Psoas muscle (tissue), 8 donors: ENCODE data around the gene ELF2. TPM values are rescaled to one million over a fixed set of nuclear protein-coding genes. Genes with fewer than 3 reads are reported as not detected.

Source experiments
- ATAC-seq, 4 donors: fragments of 200-7000 bp; cut with Tn5 transposase; one replicate each; pipeline ENCODE4 v1.9.1; 2020; ENCODE audit warnings: moderate library complexity in 3 of 4, mild to moderate bottlenecking in 2 of 4
- DNase-seq, 2 donors: peaks; one replicate each; pipeline ENCODE4 v3.0.0-alpha.2; 2020
- H3K27ac ChIP-seq: fragments of 200-600 bp; one replicate; pipeline ENCODE4 v1.8.0; 2022
- H3K27me3 ChIP-seq, 3 donors: fragments of 200-600 bp in 1 of 3; one replicate each; pipeline versions ENCODE4 v1.6.1 to v1.8.0; 2013 to 2022; ENCODE audit warnings: low read length in 2 of 3, mild to moderate bottlenecking in 2 of 3, moderate library complexity in 1 of 3; ENCODE audit not compliant: insufficient read depth in 3 of 3
- H3K36me3 ChIP-seq, 2 donors: fragments of 200-600 bp in 1 of 2; one replicate each; pipeline versions ENCODE4 v1.6.1 to v1.8.0; 2013 to 2022; ENCODE audit warnings: low read depth in 1 of 2, mild to moderate bottlenecking in 1 of 2, moderate library complexity in 1 of 2; ENCODE audit not compliant: insufficient read depth in 1 of 2
- H3K4me1 ChIP-seq: fragments of 200-600 bp; one replicate; pipeline ENCODE4 v1.8.0; 2022
- H3K4me3 ChIP-seq: fragments of 200-600 bp; one replicate; pipeline ENCODE4 v1.8.0; 2022; ENCODE audit warnings: mild to moderate bottlenecking
- H3K9me3 ChIP-seq: fragments of 200-600 bp; one replicate; pipeline ENCODE4 v1.8.0; 2022
- WGBS, 3 donors: extraction: QIAGEN DNeasy Blood & Tissue Kit; methylation state at CpG; one replicate each; pipeline versions ENCODE4 v1.1.6 to v1.1.7; 2013; 5-methylcytosine and 5-hydroxymethylcytosine counted together
- intact Hi-C, 2 donors: fragments of 100-400 bp; cut with DNase I; formaldehyde crosslinking; loops; one replicate each; pipeline versions ENCODE4 v1.11.0 to v1.14.2; 2022
- polyA plus RNA-seq, 3 donors: library from polyadenylated mRNA; stranded (reverse); fragments of 200-250 nt; gene quantifications; one replicate each; pipeline ENCODE4 v1.2.3, GENCODE V29; 2013
- total RNA-seq, 4 donors: library from RNA; stranded (reverse); fragmentation: NEBNext Ultra II Directional in 2 of 4; extraction: Animal tissue kit (Norgen Biotek cat#: 25700) in 2 of 4; gene quantifications; one replicate each; pipeline versions ENCODE4 v1.2.1 to v1.2.4, GENCODE V29; 2021 to 2023
- TF ChIP-seq, protein P1 (sequence below): fragments of 200-600 bp; IDR thresholded peaks from one replicate; pipeline ENCODE4 v1.8.0; 2022; ENCODE audit warnings: antibody characterized with exemption
- donor health status: healthy with polysubstance abuse.
- donor health status: DM: no; HTN: no; CAD: no; lungs with moderate emphysema.
- donor health status: Bipolar disorder and iron deficiency.
- donor health status: healthy.
- donor health status: DM: yes; HTN: yes; CAD: no.
- donor health status: DM: no; HTN: no; CAD: no.
- donor health status: DM: no; HTN: no; CAD: no.
- donor health status: DM: yes; HTN: yes; CAD: no.

Gene ELF2
- total and polyA plus RNA-seq, 7 donors, result 10.3 to 31.7 (median 27.0) TPM

DNA sequence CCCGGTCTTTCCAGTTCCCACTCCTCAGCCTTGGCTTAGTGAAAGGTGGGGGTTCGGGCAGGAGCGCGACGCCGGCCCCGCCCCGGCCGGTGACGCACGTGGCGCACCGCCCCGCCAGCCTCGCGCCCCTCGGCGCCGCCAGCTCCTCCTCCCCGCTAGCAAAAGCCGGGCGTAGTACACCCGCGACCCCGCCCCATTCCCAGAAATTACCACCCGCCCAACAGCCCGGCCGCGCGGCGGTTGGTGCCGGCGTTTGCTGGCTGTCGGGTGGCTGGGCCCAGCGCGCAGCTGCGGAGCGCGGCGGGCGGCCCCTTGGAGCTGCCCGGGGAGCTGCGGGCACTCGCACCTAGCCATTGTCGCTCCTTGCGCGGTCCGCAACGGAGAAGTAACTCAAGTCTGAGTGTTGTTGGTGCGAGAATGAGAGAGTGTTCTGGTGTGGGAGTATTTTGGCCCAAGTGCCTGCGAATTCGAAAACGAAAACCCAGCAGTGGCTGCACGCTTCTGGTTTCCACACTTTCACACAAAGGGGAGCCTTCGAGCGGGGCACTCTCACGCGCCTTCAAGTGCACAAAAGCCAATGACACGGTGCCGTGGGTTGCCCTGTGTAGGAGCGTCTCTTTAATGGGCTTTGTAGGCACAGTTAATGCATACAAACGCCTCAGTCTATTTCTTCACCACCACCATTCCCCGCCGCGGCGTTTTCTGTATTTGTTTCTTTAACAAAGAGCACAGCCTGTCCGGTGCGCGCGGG lies 1.0 kb upstream of the ELF2 start:
- TF ChIP-seq, protein P1, sequence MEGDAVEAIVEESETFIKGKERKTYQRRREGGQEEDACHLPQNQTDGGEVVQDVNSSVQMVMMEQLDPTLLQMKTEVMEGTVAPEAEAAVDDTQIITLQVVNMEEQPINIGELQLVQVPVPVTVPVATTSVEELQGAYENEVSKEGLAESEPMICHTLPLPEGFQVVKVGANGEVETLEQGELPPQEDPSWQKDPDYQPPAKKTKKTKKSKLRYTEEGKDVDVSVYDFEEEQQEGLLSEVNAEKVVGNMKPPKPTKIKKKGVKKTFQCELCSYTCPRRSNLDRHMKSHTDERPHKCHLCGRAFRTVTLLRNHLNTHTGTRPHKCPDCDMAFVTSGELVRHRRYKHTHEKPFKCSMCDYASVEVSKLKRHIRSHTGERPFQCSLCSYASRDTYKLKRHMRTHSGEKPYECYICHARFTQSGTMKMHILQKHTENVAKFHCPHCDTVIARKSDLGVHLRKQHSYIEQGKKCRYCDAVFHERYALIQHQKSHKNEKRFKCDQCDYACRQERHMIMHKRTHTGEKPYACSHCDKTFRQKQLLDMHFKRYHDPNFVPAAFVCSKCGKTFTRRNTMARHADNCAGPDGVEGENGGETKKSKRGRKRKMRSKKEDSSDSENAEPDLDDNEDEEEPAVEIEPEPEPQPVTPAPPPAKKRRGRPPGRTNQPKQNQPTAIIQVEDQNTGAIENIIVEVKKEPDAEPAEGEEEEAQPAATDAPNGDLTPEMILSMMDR, result no peak

DNA sequence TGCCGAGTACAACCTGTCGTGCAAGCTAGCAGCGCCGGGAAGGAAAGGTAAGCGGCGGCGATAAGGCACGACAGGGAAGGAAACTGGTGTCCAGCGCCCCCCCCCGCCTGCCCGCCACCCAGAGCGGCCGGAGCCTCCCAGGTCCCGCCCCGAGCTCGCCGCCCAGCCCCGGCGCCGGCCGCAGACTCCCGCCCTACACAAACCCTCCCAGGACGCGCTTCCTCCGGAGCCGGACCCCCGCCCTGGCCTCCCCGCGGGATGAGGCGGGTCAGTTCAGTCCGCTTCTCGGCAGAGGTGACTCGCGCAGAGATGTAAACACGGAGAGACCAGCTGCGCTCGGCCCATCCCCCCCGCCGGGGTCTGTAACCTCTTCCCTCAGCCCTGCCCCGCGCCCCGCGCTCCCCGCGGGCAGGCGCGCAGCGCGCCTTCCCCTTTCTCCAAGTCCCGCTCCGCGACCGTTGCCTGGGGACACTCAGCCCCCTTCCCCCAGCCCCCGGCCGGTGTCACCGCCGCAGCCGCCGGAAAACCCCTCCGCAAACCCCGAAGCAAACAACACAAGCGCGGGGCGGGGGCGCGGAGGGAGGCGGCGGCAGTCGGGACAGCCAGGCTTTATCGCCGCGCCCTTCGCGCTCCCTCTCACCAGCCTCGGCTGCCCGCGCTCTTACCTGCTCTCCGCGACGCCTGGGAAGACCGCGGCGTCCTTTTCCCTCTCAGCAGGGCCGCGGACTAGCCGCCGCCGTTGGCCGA lies 543 bp downstream of the ELF2 start:
- intact Hi-C loops, result loop anchor here in 1 of 2 donors (5.0 to 10.0 kb wide), 3 partner anchors 79 to 142 kb away; no protein-coding TSS in a partner anchor
- Histone ChIP-seq H3K9me3 (no peaks in the 10 kb centered on the region), H3K36me3 (no peaks in the 10 kb centered on the region), H3K4me1 (peaks cover 29% of the 10 kb centered on the region), H3K4me3 (peak overlapping the region; percentile 99), H3K27ac (peak overlapping the region; percentile 100), H3K27me3 (no peaks in the 10 kb centered on the region)
- TF ChIP-seq, protein P1, result peak; percentile 11
- DNase-seq, result peak; percentile 86 to 92
- WGBS, 3 donors, result 0 to 1% (median 0%) methylated on average over 42 to 89 of the region's 89 CpGs
- peak; percentile 55 to 72 (median 59) for ATAC-seq

More for the DNA sequence above, 1.0 kb upstream of the ELF2 start:
- Histone ChIP-seq H3K9me3 (no peaks in the 10 kb centered on the region), H3K36me3 (no peaks in the 10 kb centered on the region), H3K27me3 (no peaks in the 10 kb centered on the region), H3K27ac (peak overlapping the region; percentile 100), H3K4me3 (peak overlapping the region; percentile 99), H3K4me1 (peaks cover 18% of the 10 kb centered on the region)
- ATAC-seq (peak; percentile 80 to 88 (median 82)), DNase-seq (peak; percentile 96 to 98)
- 0 to 1% (median 0%) methylated on average over 68 to 70 of the region's 70 CpGs for WGBS, 3 donors
- intact Hi-C loops, result loop anchor here (2.0 to 10.0 kb wide), 4 partner anchors 81 to 143 kb away; no protein-coding TSS in a partner anchor

DNA sequence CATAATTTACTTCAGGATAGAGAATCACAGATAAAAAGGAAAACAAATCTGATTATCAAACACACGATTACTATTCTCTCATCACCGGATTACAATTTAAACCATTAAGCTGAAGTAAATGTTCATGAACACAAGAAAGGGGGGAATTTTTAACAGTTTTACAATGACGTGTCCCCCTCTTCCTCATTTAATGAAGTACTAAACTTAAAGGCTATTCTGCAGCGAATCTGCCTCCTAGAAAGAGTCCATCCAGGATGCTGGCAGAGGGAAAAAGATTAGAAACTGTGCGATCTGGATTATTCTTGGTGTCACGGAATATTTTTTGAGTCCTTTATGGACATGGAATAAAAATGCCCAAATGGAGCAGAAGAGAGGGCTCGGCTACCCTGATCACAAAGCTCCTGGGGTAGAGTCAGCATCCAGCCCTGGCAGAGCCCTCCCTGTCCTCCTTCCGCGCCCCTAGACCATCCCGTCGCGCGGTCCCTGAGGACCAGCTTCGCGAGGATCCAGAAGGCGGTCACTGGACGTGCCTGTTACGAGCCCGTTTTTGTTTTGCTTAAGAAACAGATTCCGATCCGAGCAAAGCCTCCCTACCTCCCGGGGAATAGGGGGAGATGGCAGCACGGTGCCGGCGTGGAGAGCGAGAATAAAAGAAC lies 1.2 kb downstream of the ELF2 start:
- 1 to 4% (median 1%) methylated on average over 26 of the region's 26 CpGs for whole genome bisulfite sequencing, 3 donors
- peak in 2 of 4 donors; percentile 1 for ATAC-seq

More for the DNA sequence above, 1.2 kb downstream of the ELF2 start:
- no peaks in the 10 kb centered on the region for H3K27me3 ChIP-seq
- TF ChIP-seq, protein P1, result no peak
- no peaks in the 10 kb centered on the region for H3K9me3 ChIP-seq
- peak overlapping the region; percentile 100 for H3K27ac ChIP-seq
- H3K36me3 ChIP-seq, result no peaks in the 10 kb centered on the region
- peaks cover 36% of the 10 kb centered on the region for H3K4me1 ChIP-seq
- intact Hi-C loops, result loop anchor here (1.0 to 10.0 kb wide), 4 partner anchors 78 to 141 kb away; no protein-coding TSS in a partner anchor
- no peak for DNase-seq
- peak overlapping the region; percentile 99 for H3K4me3 ChIP-seq
